CD14-positive monocyte (primary cell): ENCODE results near the gene ZDHHC17. TPM values are rescaled to one million over a fixed set of nuclear protein-coding genes. Genes with fewer than 3 reads are reported as not detected.

ENCODE experiments used
- DNase-seq, 3 donors: peaks; one replicate each; pipeline ENCODE4 v3.0.0-alpha.2; 2011 to 2022
- H2AFZ ChIP-seq: 2 replicates; pipeline ENCODE4 v1.6.0; 2012; ENCODE audit warnings: mild to moderate bottlenecking, low read depth, low read length, inconsistent platforms; ENCODE audit not compliant: insufficient read depth, poor library complexity, severe bottlenecking
- H3K27ac ChIP-seq, 2 donors: 1 replicate in 1 of 2; 2 replicates in 1 of 2; pipeline ENCODE4 v1.5.1; 2012 to 2013; ENCODE audit warnings: low read length in 2 of 2, control low read depth in 1 of 2, inconsistent platforms in 1 of 2, low read depth in 1 of 2, mild to moderate bottlenecking in 1 of 2
- H3K27me3 ChIP-seq, 2 donors: one replicate each; pipeline versions ENCODE4 v1.6.0 to v1.6.1; 2011 to 2013; ENCODE audit warnings: low read length in 2 of 2; ENCODE audit not compliant: control insufficient read depth in 2 of 2, insufficient read depth in 2 of 2
- H3K36me3 ChIP-seq, 2 donors: replicated peaks in 1 of 2; 1 replicate in 1 of 2; 2 replicates in 1 of 2; pipeline versions ENCODE4 v1.5.1 to v1.6.1; 2012 to 2013; ENCODE audit warnings: low read length in 2 of 2, control low read depth in 1 of 2, inconsistent platforms in 1 of 2, mild to moderate bottlenecking in 1 of 2; ENCODE audit not compliant: insufficient read depth in 2 of 2, control insufficient read depth in 1 of 2
- H3K4me1 ChIP-seq, 2 donors: 1 replicate in 1 of 2; 2 replicates in 1 of 2; pipeline versions ENCODE4 v1.5.1 to v1.6.1; 2012 to 2013; ENCODE audit warnings: low read length in 2 of 2, control low read depth in 1 of 2, inconsistent platforms in 1 of 2, mild to moderate bottlenecking in 1 of 2, moderate library complexity in 1 of 2; ENCODE audit not compliant: insufficient read depth in 2 of 2, control insufficient read depth in 1 of 2
- H3K4me2 ChIP-seq: replicated peaks from 2 replicates; pipeline ENCODE3; 2012; ENCODE audit warnings: low read length, moderate library complexity, mild to moderate bottlenecking; ENCODE audit not compliant: poor library complexity, severe bottlenecking; ENCODE audit errors: extremely low read depth
- H3K4me3 ChIP-seq, 3 experiments: fragments of 200-600 bp in 1 of 3; sonication (generic) in 1 of 3; replicated peaks in 1 of 3; 1 replicate in 2 of 3; 2 replicates in 1 of 3; pipeline ENCODE4 v1.5.1; 2011 to 2013; ENCODE audit warnings: low read length in 3 of 3, mild to moderate bottlenecking in 3 of 3, control low read depth in 2 of 3, low read depth in 2 of 3, inconsistent platforms in 1 of 3, moderate library complexity in 1 of 3
- H3K79me2 ChIP-seq: 2 replicates; pipeline ENCODE4 v1.6.0; 2012; ENCODE audit warnings: mild to moderate bottlenecking, control low read depth, inconsistent platforms, low read length, moderate library complexity; ENCODE audit not compliant: insufficient read depth
- H3K9ac ChIP-seq: 2 replicates; pipeline ENCODE4 v1.6.0; 2017; ENCODE audit warnings: low read length, mild to moderate bottlenecking; ENCODE audit not compliant: insufficient read depth, poor library complexity, severe bottlenecking
- H3K9me3 ChIP-seq, 2 donors: replicated peaks in 1 of 2; 1 replicate in 1 of 2; 2 replicates in 1 of 2; pipeline versions ENCODE4 v1.5.1 to v1.6.1; 2012 to 2013; ENCODE audit warnings: low read length in 2 of 2, control low read depth in 1 of 2; ENCODE audit not compliant: control insufficient read depth in 1 of 2, insufficient read depth in 1 of 2
- H4K20me1 ChIP-seq: 2 replicates; pipeline ENCODE4 v1.6.0; 2012; ENCODE audit warnings: mild to moderate bottlenecking, low read length, control low read depth, moderate library complexity; ENCODE audit not compliant: insufficient read depth
- H3K27ac Mint-ChIP-seq, 7 donors: one replicate each; pipeline ENCODE4 v1.8.0; 2020; ENCODE audit warnings: mild to moderate bottlenecking in 7 of 7, mixed read lengths in 7 of 7, moderate library complexity in 6 of 7, inconsistent platforms in 2 of 7
- H3K27me3 Mint-ChIP-seq, 3 donors: one replicate each; pipeline ENCODE4 v1.8.0; 2021 to 2022; ENCODE audit warnings: low read depth in 3 of 3, mild to moderate bottlenecking in 3 of 3, mixed read lengths in 3 of 3, moderate library complexity in 3 of 3, inconsistent platforms in 1 of 3
- H3K36me3 Mint-ChIP-seq, 2 donors: one replicate each; pipeline ENCODE4 v1.8.0; 2020; ENCODE audit warnings: mixed read lengths in 2 of 2, inconsistent platforms in 1 of 2, mild to moderate bottlenecking in 1 of 2
- H3K4me1 Mint-ChIP-seq: one replicate; pipeline ENCODE4 v1.8.0; 2020; ENCODE audit warnings: mild to moderate bottlenecking, mixed read lengths
- H3K4me3 Mint-ChIP-seq, 2 donors: one replicate each; pipeline ENCODE4 v1.8.0; 2020; ENCODE audit warnings: mild to moderate bottlenecking in 2 of 2, mixed read lengths in 2 of 2, moderate library complexity in 1 of 2
- H3K9me3 Mint-ChIP-seq, 7 donors: one replicate each; pipeline ENCODE4 v1.8.0; 2020 to 2022; ENCODE audit warnings: mixed read lengths in 7 of 7, mild to moderate bottlenecking in 6 of 7, moderate library complexity in 6 of 7, inconsistent platforms in 2 of 7
- WGBS: methylation state at CpG from one replicate; pipeline ENCODE4 v1.1.5; 2013; ENCODE audit warnings: missing lambda C conversion rate; ENCODE audit not compliant: insufficient coverage; 5-methylcytosine and 5-hydroxymethylcytosine counted together
- intact Hi-C, 2 donors: fragments of 100-400 bp; cut with micrococcal nuclease; formaldehyde crosslinking; loops; one replicate each; pipeline versions ENCODE4 v1.15.0 to v1.15.1; 2023
- polyA plus RNA-seq, 3 donors: library from polyadenylated mRNA; depleted of rRNA in 1 of 3; unstranded in 2 of 3; stranded (reverse) in 1 of 3; fragments of 300-500 nt in 2 of 3; fragments of >200 nt in 1 of 3; fragmentation: Illumina TruSeq in 2 of 3; gene quantifications; 1 replicate in 2 of 3; 2 replicates in 1 of 3; pipeline ENCODE4 v1.2.3, GENCODE V29; 2012 to 2021
- TF ChIP-seq, protein P1 (sequence below): fragments of 200-600 bp; IDR thresholded peaks from one replicate; pipeline ENCODE4 v1.8.0; 2022; ENCODE audit warnings: antibody characterized with exemption, mild to moderate bottlenecking

Gene ZDHHC17
- polyA plus RNA-seq, 3 donors: 4.6 to 31.4 (median 9.3) TPM

DNA sequence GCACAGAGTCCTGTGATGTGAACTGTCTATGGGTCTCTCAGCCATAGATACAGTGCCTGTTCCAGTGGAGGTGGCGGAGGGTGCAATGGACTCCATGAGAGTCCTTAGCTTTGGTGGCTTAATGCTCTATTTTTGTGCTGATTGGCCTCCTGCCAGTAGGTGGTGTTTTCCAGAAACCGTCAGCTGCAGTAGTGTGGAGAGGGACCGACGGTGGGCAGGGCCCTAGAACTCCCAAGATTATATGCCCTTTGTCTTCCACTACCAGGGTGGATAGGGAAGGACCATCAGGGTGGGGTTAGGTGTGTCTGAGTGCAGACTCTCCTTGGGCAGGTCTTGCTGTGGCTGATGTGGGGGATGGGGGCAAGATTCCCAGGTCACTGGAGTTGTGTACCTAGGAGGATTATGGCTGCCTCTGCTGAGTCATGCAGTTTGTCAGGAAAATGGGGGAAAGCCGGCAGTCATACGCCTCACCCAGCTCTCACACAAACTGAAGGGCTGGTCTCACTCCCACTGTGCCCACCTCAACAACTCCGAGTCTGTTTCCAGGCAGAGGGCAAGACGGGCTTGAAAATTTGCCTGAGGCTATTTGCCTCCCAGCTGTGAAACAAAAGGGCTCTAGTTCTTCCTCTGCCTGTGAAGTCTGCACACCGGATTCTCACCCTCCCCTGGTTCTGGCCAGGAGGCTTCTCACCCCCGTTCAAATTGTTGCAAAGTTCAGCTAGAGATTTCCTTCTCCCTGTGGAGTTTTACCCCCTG is 24.9 kb upstream of the ZDHHC17 start:
- TF ChIP-seq, protein P1, sequence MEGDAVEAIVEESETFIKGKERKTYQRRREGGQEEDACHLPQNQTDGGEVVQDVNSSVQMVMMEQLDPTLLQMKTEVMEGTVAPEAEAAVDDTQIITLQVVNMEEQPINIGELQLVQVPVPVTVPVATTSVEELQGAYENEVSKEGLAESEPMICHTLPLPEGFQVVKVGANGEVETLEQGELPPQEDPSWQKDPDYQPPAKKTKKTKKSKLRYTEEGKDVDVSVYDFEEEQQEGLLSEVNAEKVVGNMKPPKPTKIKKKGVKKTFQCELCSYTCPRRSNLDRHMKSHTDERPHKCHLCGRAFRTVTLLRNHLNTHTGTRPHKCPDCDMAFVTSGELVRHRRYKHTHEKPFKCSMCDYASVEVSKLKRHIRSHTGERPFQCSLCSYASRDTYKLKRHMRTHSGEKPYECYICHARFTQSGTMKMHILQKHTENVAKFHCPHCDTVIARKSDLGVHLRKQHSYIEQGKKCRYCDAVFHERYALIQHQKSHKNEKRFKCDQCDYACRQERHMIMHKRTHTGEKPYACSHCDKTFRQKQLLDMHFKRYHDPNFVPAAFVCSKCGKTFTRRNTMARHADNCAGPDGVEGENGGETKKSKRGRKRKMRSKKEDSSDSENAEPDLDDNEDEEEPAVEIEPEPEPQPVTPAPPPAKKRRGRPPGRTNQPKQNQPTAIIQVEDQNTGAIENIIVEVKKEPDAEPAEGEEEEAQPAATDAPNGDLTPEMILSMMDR: no peak
- Histone ChIP-seq H4K20me1 (no peaks in the 10 kb centered on the region), H3K9ac (no peak overlapping the region), H3K4me3 (no peak overlapping the region), H3K27ac (no peak overlapping the region), H2AFZ (no peak overlapping the region), H3K36me3 (no peaks in the 10 kb centered on the region), H3K27me3 (no peaks in the 10 kb centered on the region), H3K4me1 (no peaks in the 10 kb centered on the region), H3K9me3 (peaks cover 0 to 17% of the 10 kb centered on the region in 2 donors), H3K4me2 (no peak overlapping the region), H3K79me2 (no peaks in the 10 kb centered on the region)
- Mint-ChIP-seq H3K9me3 (peaks cover 25 to 40% (median 31%) of the 10 kb centered on the region in 7 donors), H3K27ac (no peak overlapping the region), H3K36me3 (no peaks in the 10 kb centered on the region), H3K4me3 (no peak overlapping the region), H3K4me1 (peaks cover 4% of the 10 kb centered on the region), H3K27me3 (peaks cover 0 to 2% (median 0%) of the 10 kb centered on the region in 3 donors)
- WGBS: 95% methylated on average over 7 of the region's 10 CpGs
- intact Hi-C loops: no loop called here
- DNase-seq: no peak

DNA sequence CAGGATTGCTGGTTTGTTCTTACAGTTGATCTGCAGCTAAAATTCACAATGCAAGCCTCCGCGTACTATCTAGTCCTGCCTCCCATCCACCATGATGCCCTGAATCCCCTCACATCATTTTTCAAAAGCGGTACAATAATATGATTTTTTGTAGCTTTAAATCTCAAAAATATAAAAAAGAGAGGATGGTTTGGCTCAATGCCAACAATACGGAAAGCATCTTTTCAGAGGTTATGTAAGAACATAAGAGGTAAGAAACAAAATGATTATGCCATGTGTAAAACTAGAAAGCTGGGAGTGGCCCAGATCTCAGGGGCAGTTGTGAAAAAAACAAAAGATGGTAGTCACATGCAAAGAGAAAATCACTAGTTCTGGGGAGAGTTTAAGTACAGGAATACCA is 24.0 kb upstream of the ZDHHC17 start:
- WGBS: 44% methylated on average over 1 of the region's 4 CpGs
- no peak overlapping the region for H2AFZ ChIP-seq
- Mint-ChIP-seq H3K36me3 (no peaks in the 10 kb centered on the region), H3K27ac (no peak overlapping the region), H3K9me3 (peaks cover 25 to 37% (median 29%) of the 10 kb centered on the region in 7 donors), H3K4me1 (peaks cover 4% of the 10 kb centered on the region), H3K27me3 (peaks cover 0 to 2% (median 0%) of the 10 kb centered on the region in 3 donors), H3K4me3 (no peak overlapping the region)
- H3K4me1 ChIP-seq: no peaks in the 10 kb centered on the region
- no peaks in the 10 kb centered on the region for H3K79me2 ChIP-seq
- no peaks in the 10 kb centered on the region for H3K36me3 ChIP-seq
- TF ChIP-seq, protein P1: no peak
- no peak overlapping the region for H3K4me2 ChIP-seq
- no peak overlapping the region for H3K4me3 ChIP-seq
- no peaks in the 10 kb centered on the region for H3K27me3 ChIP-seq
- no peaks in the 10 kb centered on the region for H4K20me1 ChIP-seq
- intact Hi-C loops: no loop called here
- no peak for DNase-seq
- H3K9ac ChIP-seq: no peak overlapping the region
- H3K9me3 ChIP-seq: peaks cover 0 to 17% of the 10 kb centered on the region in 2 donors
- H3K27ac ChIP-seq: no peak overlapping the region
